ENCODE measurements around the gene RNASET2.
A peak's percentile ranks its signal among the peaks of the same experiment; 100 is the strongest.
"Not testable (repeated sequence)": the region's sequence is repeated elsewhere in the genome, so short reads cannot be mapped to it uniquely, and the experiment has no call there.

The RNASET2 gene

GRCh38 chr6:166907871-166908806 lies 48.2 kb downstream of the RNASET2 start:
- Histone ChIP-seq H3K4me3 (no peak overlapping the region), H3K27ac (no peak overlapping the region)

DNA sequence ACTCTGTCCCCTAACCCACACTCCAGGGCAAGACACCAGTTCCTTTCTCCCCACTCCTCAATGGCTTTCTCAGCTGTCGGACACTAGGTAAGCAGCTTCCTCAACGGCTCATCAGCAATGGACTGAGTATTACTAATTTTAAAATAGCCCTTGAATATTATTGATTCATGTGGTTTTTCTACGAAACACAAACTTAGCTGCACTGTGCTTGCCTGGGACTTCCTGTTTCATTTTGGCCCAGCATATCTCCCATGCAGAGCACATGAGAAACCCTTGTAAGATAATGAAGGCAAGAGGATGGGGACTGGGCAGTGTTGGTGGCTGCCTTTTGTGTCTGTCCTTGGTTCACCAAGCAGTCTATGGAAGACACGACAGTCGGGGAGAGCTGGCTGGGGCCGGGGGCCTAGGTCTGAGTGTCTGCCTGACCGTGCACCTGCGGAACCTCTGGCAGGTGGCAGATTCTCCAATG lies 48.9 kb downstream of the RNASET2 start:
- Histone ChIP-seq H3K4me3 (no peak overlapping the region), H3K27ac (peak overlapping the region in 1 of 21 experiments; percentile 38)

DNA sequence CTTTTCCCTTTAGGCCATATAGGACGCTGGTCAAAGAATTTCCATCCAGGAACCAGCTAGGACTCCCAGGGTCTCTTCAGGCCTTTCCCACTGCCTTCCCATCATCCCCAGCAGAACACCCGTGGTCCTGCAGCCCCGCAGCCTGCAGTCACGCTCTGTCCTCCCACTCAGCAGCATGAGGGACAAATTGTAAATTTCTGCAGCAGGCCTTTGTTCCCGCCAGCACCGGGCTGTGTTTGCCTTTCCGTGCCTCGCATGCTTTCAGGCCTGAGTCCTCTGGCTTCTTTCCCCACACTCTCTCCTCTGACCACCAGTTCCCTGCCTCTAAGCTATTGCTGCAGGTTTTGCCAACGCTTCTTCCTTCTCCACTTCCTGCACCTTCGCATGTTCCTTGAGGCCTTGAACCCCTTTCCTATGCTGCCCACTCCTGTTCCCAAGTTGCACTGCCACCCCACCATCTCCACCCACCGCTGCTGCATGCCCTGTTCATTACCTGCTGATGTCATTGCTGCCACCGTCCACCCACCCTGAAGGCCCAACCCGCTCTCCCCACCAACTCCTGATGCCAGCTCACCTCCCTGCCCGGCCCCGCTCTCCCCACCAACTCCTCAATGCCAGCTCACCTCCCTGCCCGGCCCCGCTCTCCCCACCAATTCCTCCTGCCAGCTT lies 49.8 kb downstream of the RNASET2 start:
- H3K27ac ChIP-seq = no peak overlapping the region

DNA sequence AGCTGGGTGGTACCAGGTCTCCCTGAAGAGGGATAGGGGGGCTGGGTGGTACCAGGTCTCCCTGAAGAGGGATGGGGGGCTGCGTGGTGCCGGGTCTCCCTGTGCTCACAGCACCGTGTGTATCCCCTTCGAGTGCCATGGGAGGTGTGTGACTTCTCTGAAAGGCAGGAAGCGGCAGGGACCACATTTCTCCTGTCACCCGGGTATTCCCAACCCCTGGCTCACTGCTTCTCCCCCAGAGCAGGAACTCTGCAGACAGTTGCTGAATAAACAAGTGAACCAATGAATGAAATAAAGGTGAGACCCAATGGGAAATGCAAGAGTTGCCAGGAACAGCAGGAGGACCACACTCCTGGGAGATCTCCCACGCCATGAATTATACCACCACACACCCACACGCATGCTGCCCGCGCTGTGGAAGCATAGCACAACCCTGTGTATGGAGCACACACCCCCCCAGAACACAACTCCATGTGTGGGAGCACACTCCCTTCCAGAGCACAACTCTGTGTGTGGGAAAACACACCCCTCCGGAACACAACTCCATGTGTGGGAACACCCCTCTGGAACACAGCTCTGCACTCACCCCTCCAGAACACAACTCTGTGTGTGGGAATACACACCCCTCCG lies 50.7 kb downstream of the RNASET2 start:
- Histone ChIP-seq H3K4me3 (no peak overlapping the region), H3K27ac (no peak overlapping the region)

More for the DNA sequence above, 49.8 kb downstream of the RNASET2 start:
- no peak overlapping the region for H3K4me3 ChIP-seq

DNA sequence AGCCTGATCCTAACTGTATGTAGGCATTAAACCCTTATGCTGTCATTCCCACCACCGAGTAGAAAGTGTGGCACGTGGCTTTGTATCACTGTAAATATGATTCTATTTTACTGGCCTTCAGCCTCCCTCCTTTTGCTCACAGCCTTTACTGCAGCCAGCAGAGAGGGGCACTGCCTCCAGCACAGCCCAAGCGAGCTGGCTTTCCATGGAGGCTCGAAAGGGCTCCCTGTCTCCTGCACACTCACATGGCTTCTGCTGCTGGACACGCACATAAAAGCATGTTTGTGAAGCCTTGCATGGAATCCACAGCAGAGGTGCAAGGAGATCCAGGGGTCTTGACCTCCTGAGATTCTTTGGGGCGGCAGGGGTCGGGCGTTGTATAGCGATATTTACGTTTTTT lies 51.3 kb downstream of the RNASET2 start:
- no peak overlapping the region for H3K27ac ChIP-seq
- no peak overlapping the region for H3K4me3 ChIP-seq

GRCh38 chr6:166904101-166904746 lies 52.1 kb downstream of the RNASET2 start:
- Histone ChIP-seq H3K4me3 (no peak overlapping the region), H3K27ac (no peak overlapping the region)

- H3K27ac ChIP-seq = no peak overlapping the region
- H3K4me3 ChIP-seq = no peak overlapping the region
These were observed 52.9 kb downstream of the RNASET2 start for GRCh38 chr6:166903500-166903899.

DNA sequence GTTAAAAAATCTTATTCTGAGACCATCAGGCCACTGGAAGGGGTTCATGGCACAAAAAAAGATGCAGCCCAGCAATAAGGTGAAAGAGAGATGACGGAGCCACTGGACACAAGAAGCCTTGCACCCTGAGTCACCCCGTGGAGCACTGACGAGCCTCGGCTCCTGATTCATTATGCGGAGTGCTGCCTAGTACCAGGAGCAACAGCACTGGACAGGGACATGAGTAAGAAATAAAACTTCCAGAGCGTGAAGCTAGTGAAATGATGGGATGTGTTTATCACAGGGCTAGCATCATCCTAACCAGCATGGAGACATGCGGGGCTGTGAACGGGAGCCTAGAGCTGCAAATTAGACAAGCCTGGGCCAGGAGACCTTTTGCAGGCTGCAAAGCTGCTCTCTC lies 53.3 kb downstream of the RNASET2 start:
- Histone ChIP-seq H3K4me3 (no peak overlapping the region), H3K27ac (no peak overlapping the region)

DNA sequence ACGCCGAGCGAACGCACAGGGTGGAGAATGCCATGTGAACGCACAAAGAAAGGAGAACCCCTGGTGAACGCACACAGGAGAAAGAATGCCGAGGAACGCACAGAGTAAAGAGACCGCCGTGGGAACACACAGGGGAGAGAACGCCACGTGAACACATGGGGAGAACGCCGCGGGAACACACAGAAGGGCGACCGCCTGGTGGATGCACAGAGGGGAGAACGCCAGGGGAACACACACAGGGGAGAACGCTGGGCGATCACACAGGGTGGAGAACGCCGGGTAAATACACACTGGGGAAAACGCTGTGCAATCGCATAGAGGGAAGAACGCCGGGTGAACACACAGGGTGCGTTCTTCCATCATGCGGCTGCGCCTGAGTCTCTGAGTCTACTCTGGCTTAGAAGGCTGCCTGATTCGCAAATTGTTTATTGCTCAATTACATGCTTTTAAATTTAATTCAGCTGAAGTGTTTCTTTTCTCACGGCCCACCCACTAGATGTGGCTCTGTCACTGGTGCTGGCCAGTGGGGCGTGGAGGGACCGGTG lies 54.1 kb downstream of the RNASET2 start:
- H3K27ac ChIP-seq = no peak overlapping the region
- no peak overlapping the region for H3K4me3 ChIP-seq

DNA sequence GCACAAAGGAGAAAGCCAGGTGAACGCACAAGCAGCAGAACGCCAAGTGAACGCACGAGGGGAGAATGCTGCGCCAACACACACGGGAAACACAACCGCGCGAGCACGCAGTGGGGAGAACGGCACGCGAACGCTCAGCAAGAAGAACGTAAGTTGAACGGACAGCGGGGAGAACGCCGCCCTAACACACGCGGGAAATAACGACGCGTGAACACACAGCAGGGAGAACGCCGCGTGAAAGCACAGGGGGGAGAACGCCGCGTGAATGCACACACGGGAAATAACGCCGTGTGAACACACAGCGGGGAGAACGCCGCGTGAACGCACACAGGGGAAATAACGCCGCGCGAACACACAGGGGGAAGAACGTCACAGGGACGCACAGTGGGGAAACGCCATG lies 54.7 kb downstream of the RNASET2 start:
- H3K27ac ChIP-seq = no peak overlapping the region
- H3K4me3 ChIP-seq = no peak overlapping the region

DNA sequence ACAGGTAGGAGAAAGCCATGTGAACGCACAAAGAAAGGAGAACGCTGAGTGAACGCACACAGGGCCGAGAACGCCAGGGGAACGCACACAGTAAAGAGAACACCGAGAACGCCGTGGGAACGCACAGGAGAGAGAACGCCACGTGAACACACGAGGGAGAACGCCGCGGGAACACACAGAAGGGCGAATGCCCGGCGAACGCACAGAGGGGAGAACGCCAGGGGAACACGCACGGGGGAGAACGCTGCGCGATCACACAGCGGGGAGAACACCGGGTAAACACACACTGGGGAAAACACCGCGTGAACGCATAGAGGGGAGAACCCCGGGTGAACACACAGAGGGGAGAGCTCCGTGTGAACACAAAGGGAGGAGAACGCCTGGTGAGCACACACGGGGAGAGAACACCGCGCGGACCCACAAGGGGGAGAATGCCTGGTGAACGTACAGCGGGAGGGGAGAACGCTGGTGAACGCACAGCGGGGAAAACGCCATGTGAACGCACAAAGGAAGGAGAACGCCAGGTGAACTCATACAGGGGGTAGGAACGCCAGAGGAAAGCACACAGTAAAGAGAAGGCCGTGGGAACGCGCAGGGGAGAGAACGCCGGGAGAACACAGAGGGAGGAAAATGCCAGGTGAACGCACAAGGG lies 55.3 kb downstream of the RNASET2 start:
- Histone ChIP-seq H3K4me3 (no peak overlapping the region), H3K27ac (no peak overlapping the region)

DNA sequence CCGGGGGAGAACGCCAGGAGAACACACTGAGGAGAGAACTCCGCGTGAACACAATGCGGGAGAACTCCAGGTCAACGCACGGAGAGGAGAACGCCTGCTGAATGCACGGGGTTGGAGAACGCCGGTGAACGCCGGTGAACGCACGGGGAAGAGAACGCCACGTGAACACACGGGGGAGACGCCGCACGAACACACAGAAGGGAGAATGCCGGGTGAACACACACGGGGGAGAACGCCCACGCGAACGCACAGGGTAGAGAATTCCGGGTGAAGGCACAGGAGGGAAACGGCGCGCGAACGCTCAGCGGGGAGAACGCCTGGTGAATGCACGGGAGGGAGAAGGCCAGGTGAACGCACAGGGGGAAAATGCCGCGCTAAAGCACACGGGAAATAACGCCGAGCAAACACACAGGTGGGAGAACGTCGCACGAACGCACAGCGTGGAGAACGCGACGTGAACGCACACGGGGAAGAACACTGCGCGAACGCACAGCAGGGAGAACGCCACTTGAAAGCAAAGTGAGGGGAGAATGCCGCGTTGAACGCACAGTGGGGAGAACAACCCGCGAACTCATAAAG lies 56.1 kb downstream of the RNASET2 start:
- Histone ChIP-seq H3K4me3 (no peak overlapping the region), H3K27ac (no peak overlapping the region)

GRCh38 chr6:166898910-166899309 lies 57.4 kb downstream of the RNASET2 start:
- no peak overlapping the region for H3K27ac ChIP-seq
- H3K4me3 ChIP-seq = no peak overlapping the region

- not testable (repeated sequence) for H3K4me3 ChIP-seq, H3K27ac ChIP-seq
These were observed 61.7 kb downstream of the RNASET2 start for GRCh38 chr6:166894614-166895013.

GRCh38 chr6:166892472-166892871 lies 63.9 kb downstream of the RNASET2 start:
- H3K4me3 ChIP-seq, H3K27ac ChIP-seq: not testable (repeated sequence)

DNA sequence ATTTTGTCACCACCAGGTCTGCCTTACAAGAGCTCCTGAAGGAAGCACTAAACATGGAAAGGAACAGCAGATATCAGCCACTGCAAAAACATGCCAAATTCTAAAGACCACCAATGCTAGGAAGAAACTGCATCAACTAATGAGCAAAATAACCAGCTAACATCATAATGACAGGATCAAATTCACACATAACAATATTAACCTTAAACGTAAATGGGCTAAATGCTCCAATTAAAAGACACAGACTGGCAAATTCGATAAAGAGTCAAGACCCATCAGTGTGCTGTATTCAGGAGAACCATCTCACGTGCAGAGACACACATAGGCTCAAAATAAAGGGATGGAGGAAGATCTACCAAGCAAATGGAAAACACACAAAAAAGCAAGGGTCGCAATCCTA lies 69.6 kb downstream of the RNASET2 start:
- not testable (repeated sequence) for H3K4me3 ChIP-seq

DNA sequence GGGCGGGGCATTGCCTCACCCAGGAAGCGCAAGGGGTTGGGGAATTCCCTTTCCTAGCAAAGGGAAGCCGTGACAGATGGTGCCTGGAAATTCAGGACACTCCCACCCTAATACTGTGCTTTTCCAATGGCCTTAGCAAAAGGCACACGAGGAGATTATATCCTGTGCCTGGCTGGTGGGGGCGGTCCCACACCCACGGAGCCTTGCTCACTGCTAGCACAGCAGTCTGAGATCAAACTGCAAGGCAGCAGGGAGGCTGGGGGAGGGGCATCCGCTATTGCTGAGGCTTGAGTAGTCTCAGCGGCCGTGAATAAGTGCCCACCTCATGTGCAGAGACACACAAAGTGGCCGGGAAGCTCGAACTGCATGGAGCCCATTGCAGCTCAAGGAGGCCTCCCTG lies 71.4 kb downstream of the RNASET2 start:
- H3K4me3 ChIP-seq, H3K27ac ChIP-seq: not testable (repeated sequence)

More for the DNA sequence above, 69.6 kb downstream of the RNASET2 start:
- H3K27ac ChIP-seq = not testable (repeated sequence)

GRCh38 chr6:166879594-166879993 lies 76.8 kb downstream of the RNASET2 start:
- Histone ChIP-seq H3K27ac (no peak overlapping the region), H3K4me3 (no peak overlapping the region)
